ENCODE data around the gene EPN2. TPM values are rescaled to one million over a fixed set of nuclear protein-coding genes. Genes with fewer than 3 reads are reported as not detected.

The EPN2 gene
- total RNA-seq, 1 donor from 2014 or later, result 78.4 TPM

- intact Hi-C loops (cut with DNase I), result no loop called here
- peak; percentile 53 for DNase-seq (ENCODE audit: low spot score)
These were observed 145.6 kb downstream of the EPN2 start for GRCh38 chr17:19382531-19383444.

GRCh38 chr17:19383681-19384470 lies 146.7 kb downstream of the EPN2 start:
- peak; percentile 65 for DNase-seq (ENCODE audit: low spot score)
- intact Hi-C loops (cut with DNase I), result no loop called here

- DNase-seq (ENCODE audit: low spot score), result peak; percentile 80
- intact Hi-C loops (cut with DNase I), result no loop called here
These were observed 147.7 kb downstream of the EPN2 start for GRCh38 chr17:19384723-19385391.

GRCh38 chr17:19385521-19385983 lies 148.4 kb downstream of the EPN2 start:
- intact Hi-C loops (cut with DNase I), result no loop called here
- peak; percentile 10 for DNase-seq (ENCODE audit: low spot score)

Small RNA genes within 50 kb of the gene (microRNA-seq; reads per million reads assigned to microRNA genes)
- gene MIR1180, result 152 reads per million, percentile 61 among the genes with 10 or more reads in this experiment

Other genes with a start within 250 kb of the EPN2 start
- 2.5 TPM for gene FAM83G, start 232.6 kb upstream of the EPN2 start, total RNA-seq
- 2.9 TPM for gene GRAP, start 190.4 kb upstream of the EPN2 start, total RNA-seq
- 1.7 TPM for gene GRAPL, start 109.8 kb upstream of the EPN2 start, total RNA-seq
- 9.7 TPM for gene B9D1, start 125.4 kb downstream of the EPN2 start, total RNA-seq
- gene MAPK7, start 141.1 kb downstream of the EPN2 start, total RNA-seq, result 17.5 TPM
- 46.2 TPM for gene MFAP4, start 149.8 kb downstream of the EPN2 start, total RNA-seq
- 2.5 TPM for gene RNF112, start 173.9 kb downstream of the EPN2 start, total RNA-seq

Data from cardiac septum (tissue), 1 donor.